IMR-90 (cell line): Measurements from ENCODE around the gene MTTP. TPM values are rescaled to one million over a fixed set of nuclear protein-coding genes. Genes with fewer than 3 reads are reported as not detected.

Experiments used
- ATAC-seq: fragments of 200-7000 bp; cut with Tn5 transposase; 2 replicates; pipeline ENCODE4 v1.9.1; 2020; ENCODE audit warnings: low read depth, mild to moderate bottlenecking, moderate library complexity
- BruUV-seq: library from RNA; stranded (reverse); fragments of 400-500 nt; replicated peaks from 2 replicates; lab custom pipeline; 2021; lab: Mats Ljungman, UMichigan
- CTCF ChIA-PET: fragments of 300-600 bp; formaldehyde crosslinking; extraction: SDS; loops from one replicate; lab custom pipeline; 2021; ENCODE audit warnings: antibody characterized with exemption; lab: Yijun Ruan, JAX
- POLR2A ChIA-PET: fragments of 300-600 bp; sonication (Branson Sonifier 250); formaldehyde crosslinking; loops from one replicate; lab custom pipeline; 2022; ENCODE audit warnings: antibody characterized with exemption; ENCODE audit not compliant: unreplicated experiment; lab: Charles Lee
- DNase-seq: peaks from one replicate; pipeline ENCODE4 v3.0.0; 2013
- H2AFZ ChIP-seq: replicated peaks from 2 replicates; pipeline ENCODE3; 2013; ENCODE audit warnings: low read length, mild to moderate bottlenecking; ENCODE audit not compliant: poor library complexity
- H2AK5ac ChIP-seq: 2 replicates; pipeline ENCODE4 v1.6.1; 2013; ENCODE audit warnings: low read depth, low read length, inconsistent platforms
- H2AK9ac ChIP-seq: replicated peaks from 2 replicates; pipeline ENCODE3; 2013; ENCODE audit warnings: mild to moderate bottlenecking, low read depth, low read length, moderate library complexity; ENCODE audit not compliant: poor library complexity
- H2BK120ac ChIP-seq: 2 replicates; pipeline ENCODE4 v1.6.1; 2013; ENCODE audit warnings: low read depth, low read length, inconsistent platforms
- H2BK15ac ChIP-seq: 3 replicates; pipeline ENCODE4 v1.6.1; 2013; ENCODE audit warnings: low read depth, low read length, inconsistent platforms
- H2BK20ac ChIP-seq: 2 replicates; pipeline ENCODE4 v1.6.1; 2013; ENCODE audit warnings: low read depth, mild to moderate bottlenecking, inconsistent platforms, low read length, moderate library complexity
- H2BK5ac ChIP-seq: 2 replicates; pipeline ENCODE4 v1.6.1; 2013; ENCODE audit warnings: mild to moderate bottlenecking, low read depth, low read length, inconsistent platforms; ENCODE audit not compliant: poor library complexity, severe bottlenecking
- H3K14ac ChIP-seq: replicated peaks from 2 replicates; pipeline ENCODE4 v1.6.1; 2013; ENCODE audit warnings: low read depth, low read length, inconsistent platforms
- H3K18ac ChIP-seq: 2 replicates; pipeline ENCODE4 v1.6.1; 2013; ENCODE audit warnings: low read depth, low read length, control low read depth
- H3K23ac ChIP-seq: 2 replicates; pipeline ENCODE4 v1.6.1; 2013; ENCODE audit warnings: low read depth, low read length, inconsistent platforms
- H3K27ac ChIP-seq: 2 replicates; pipeline ENCODE4 v1.5.1; 2013; ENCODE audit warnings: mild to moderate bottlenecking, control low read depth, low read length; ENCODE audit not compliant: insufficient read depth
- H3K27me3 ChIP-seq: 2 replicates; pipeline ENCODE4 v1.6.1; 2013; ENCODE audit warnings: low read length; ENCODE audit not compliant: control insufficient read depth, insufficient read depth
- H3K36me3 ChIP-seq: 2 replicates; pipeline ENCODE4 v1.6.1; 2013; ENCODE audit warnings: low read length, mixed read lengths; ENCODE audit not compliant: control insufficient read depth, insufficient read depth
- H3K4ac ChIP-seq: 2 replicates; pipeline ENCODE4 v1.6.1; 2013; ENCODE audit warnings: low read depth, low read length, inconsistent platforms
- H3K4me1 ChIP-seq: 2 replicates; pipeline ENCODE4 v1.6.1; 2013; ENCODE audit warnings: low read length, mixed read lengths; ENCODE audit not compliant: control insufficient read depth, insufficient read depth
- H3K4me2 ChIP-seq: 2 replicates; pipeline ENCODE4 v1.6.1; 2013; ENCODE audit warnings: low read depth, mild to moderate bottlenecking, control low read depth, low read length, moderate library complexity
- H3K4me3 ChIP-seq: 2 replicates; pipeline ENCODE4 v1.5.1; 2013; ENCODE audit warnings: low read depth, mild to moderate bottlenecking, control low read depth, low read length, moderate library complexity; ENCODE audit not compliant: insufficient read depth
- H3K56ac ChIP-seq: 2 replicates; pipeline ENCODE4 v1.6.1; 2013; ENCODE audit warnings: low read length, inconsistent platforms; ENCODE audit not compliant: insufficient read depth; ENCODE audit errors: extremely low read depth
- H3K79me1 ChIP-seq, 2 experiments: 2 replicates each; pipeline ENCODE4 v1.6.1; 2013; ENCODE audit warnings: low read length in 2 of 2, inconsistent platforms in 1 of 2, low read depth in 1 of 2
- H3K9ac ChIP-seq: 2 replicates; pipeline ENCODE4 v1.6.1; 2013; ENCODE audit warnings: low read depth, low read length, control low read depth
- H3K9me1 ChIP-seq: 2 replicates; pipeline ENCODE4 v1.6.1; 2013; ENCODE audit warnings: low read length, inconsistent platforms; ENCODE audit not compliant: insufficient read depth
- H3K9me3 ChIP-seq: 2 replicates; pipeline ENCODE4 v1.6.1; 2013; ENCODE audit warnings: low read length; ENCODE audit not compliant: control insufficient read depth, insufficient read depth
- H4K20me1 ChIP-seq: 2 replicates; pipeline ENCODE4 v1.6.1; 2013; ENCODE audit warnings: low read length, inconsistent platforms; ENCODE audit not compliant: insufficient read depth
- H4K5ac ChIP-seq: 2 replicates; pipeline ENCODE4 v1.6.1; 2013; ENCODE audit warnings: mild to moderate bottlenecking, low read depth, low read length, control low read depth
- H4K8ac ChIP-seq, 2 experiments: 2 replicates each; pipeline ENCODE4 v1.6.1; 2013; ENCODE audit warnings: low read depth in 2 of 2, low read length in 2 of 2, control low read depth in 1 of 2, inconsistent platforms in 1 of 2
- H4K91ac ChIP-seq: 2 replicates; pipeline ENCODE4 v1.6.1; 2013; ENCODE audit warnings: low read depth, low read length, inconsistent platforms; ENCODE audit not compliant: insufficient read depth
- CTCF ChIP-seq: conservative IDR thresholded peaks from 2 replicates; pipeline ENCODE4 v1.5.1; 2012; ENCODE audit warnings: mild to moderate bottlenecking, low read depth, low read length, improper control_type of control experiment
- ELK1 ChIP-seq: fragments of 150-350 bp; IDR thresholded peaks from 2 replicates; pipeline ENCODE4 v1.6.1; 2016; ENCODE audit warnings: low read depth, mild to moderate bottlenecking, low read length, moderate library complexity, borderline replicate concordance
- MAFK ChIP-seq: IDR thresholded peaks from 2 replicates; pipeline ENCODE4 v1.6.1; 2012; ENCODE audit warnings: low read depth, low read length, improper control_type of control experiment
- MXI1 ChIP-seq: IDR thresholded peaks from 2 replicates; pipeline ENCODE4 v1.6.1; 2012; ENCODE audit warnings: low read depth, mild to moderate bottlenecking, low read length, moderate library complexity, borderline replicate concordance
- NFE2L2 ChIP-seq: fragments of 150-350 bp; IDR thresholded peaks from 2 replicates; pipeline ENCODE4 v1.6.1; 2016; ENCODE audit warnings: low read depth, mild to moderate bottlenecking, low read length
- RCOR1 ChIP-seq: IDR thresholded peaks from 2 replicates; pipeline ENCODE4 v1.6.1; 2012; ENCODE audit warnings: mild to moderate bottlenecking, low read length, improper control_type of control experiment; ENCODE audit not compliant: insufficient replicate concordance
- RFX5 ChIP-seq: IDR thresholded peaks from 2 replicates; pipeline ENCODE4 v1.8.0; 2012; ENCODE audit warnings: low read depth, mild to moderate bottlenecking, low read length, moderate library complexity
- WGBS, 2 experiments: methylation state at CpG; one replicate each; pipeline versions ENCODE4 v1.1.5 to v1.1.7; 2013; ENCODE audit warnings: missing lambda C conversion rate in 2 of 2; ENCODE audit not compliant: insufficient read length in 1 of 2; ENCODE audit errors: extremely low coverage in 2 of 2; 5-methylcytosine and 5-hydroxymethylcytosine counted together
- dilution Hi-C: fragments of 300-500 bp; cut with HindIII; formaldehyde crosslinking; loops from one replicate; pipeline ENCODE4 v1.14.3; 2018; ENCODE audit warnings: low sequenced_read_pairs; ENCODE audit not compliant: unreplicated experiment
- in situ Hi-C: fragments of 300-500 bp; cut with MboI; formaldehyde crosslinking; loops from 3 replicates; pipeline ENCODE4 v1.14.3; 2019; ENCODE audit warnings: low sequenced_read_pairs, inconsistent platforms, mixed read lengths
- intact Hi-C: fragments of 100-400 bp; cut with micrococcal nuclease; formaldehyde crosslinking; loops from 2 replicates; pipeline ENCODE4 v1.10.0; 2022
- polyA plus RNA-seq, 3 experiments: library from polyadenylated mRNA; depleted of rRNA; stranded (reverse); fragments of >200 nt; gene quantifications; 2 replicates each; pipeline ENCODE4 v1.2.3, GENCODE V29; 2012; ENCODE audit warnings: low replicate concordance in 1 of 3
- total RNA-seq: library from RNA; depleted of rRNA; stranded (reverse); fragments of >200 nt; gene quantifications from 2 replicates; pipeline ENCODE4 v1.2.3, GENCODE V29; 2012

MTTP gene
- total and polyA plus RNA-seq, 2 of the 4 experiments (the other 2 are of a cell fraction) = under 0.01 to 0.03 TPM

- TF ChIP-seq NFE2L2 = no peak
- TF ChIP-seq ELK1 = no peak
- TF ChIP-seq MAFK = no peak
- no peak for TF ChIP-seq CTCF
- no peak for TF ChIP-seq RFX5
- no peak for TF ChIP-seq RCOR1
- no peak for TF ChIP-seq MXI1
- H3K23ac ChIP-seq = no peak overlapping the region
- no peak overlapping the region for H2BK5ac ChIP-seq
- in situ Hi-C loops = no loop called here
- ChIA-PET CTCF (no interaction called here), POLR2A (interaction anchor here (0.5 kb wide), 1 partner anchor 25 kb away, joined by 3 read pairs; no protein-coding TSS in a partner anchor)
- no peaks in the 10 kb centered on the region for H3K9me3 ChIP-seq
- dilution Hi-C loops = no loop called here
- no peak overlapping the region for H2BK20ac ChIP-seq
- H3K79me1 ChIP-seq = no peaks in the 10 kb centered on the region
- no peak overlapping the region for H3K27ac ChIP-seq
- no peak overlapping the region for H3K4ac ChIP-seq
- H3K27me3 ChIP-seq = no peaks in the 10 kb centered on the region
- WGBS, 2 experiments = no CpG with 5 or more reads among the region's 1 CpG
- no peak overlapping the region for H2BK120ac ChIP-seq
- no peak overlapping the region for H3K56ac ChIP-seq
- H3K4me3 ChIP-seq = no peak overlapping the region
- H4K20me1 ChIP-seq = no peaks in the 10 kb centered on the region
- ATAC-seq = no peak
- H3K36me3 ChIP-seq = no peaks in the 10 kb centered on the region
- H3K18ac ChIP-seq = no peak overlapping the region
- H3K4me2 ChIP-seq = no peak overlapping the region
- BruUV-seq = no TSS peak
- no peak overlapping the region for H2BK15ac ChIP-seq
- no peak for DNase-seq
- no peak overlapping the region for H2AK5ac ChIP-seq
- no peak overlapping the region for H3K9ac ChIP-seq
- H4K91ac ChIP-seq = no peak overlapping the region
- no peak overlapping the region for H4K8ac ChIP-seq
- no peak overlapping the region for H2AFZ ChIP-seq
- H3K9me1 ChIP-seq = no peaks in the 10 kb centered on the region
- no peak overlapping the region for H3K14ac ChIP-seq
- intact Hi-C loops = no loop called here
- H3K4me1 ChIP-seq = no peaks in the 10 kb centered on the region
- no peak overlapping the region for H2AK9ac ChIP-seq
- H4K5ac ChIP-seq = no peak overlapping the region
Measured at GRCh38 chr4:99622341-99622740, 47.7 kb downstream of the MTTP start.
